GM18502 (cell line): ENCODE measurements around the gene LYAR.

Experiments used
- ATAC-seq: cut with Tn5 transposase; IDR thresholded peaks from one replicate; pipeline ENCODE4 v1.9.1; 2021; ENCODE audit warnings: mild to moderate bottlenecking; ENCODE audit not compliant: unreplicated experiment, poor library complexity

The LYAR gene

GRCh38 chr4:4225915-4226605, 63.9 kb downstream of the LYAR start:
- no peak for ATAC-seq
